GM12873 (cell line): ENCODE data around the gene MARS1.

Source experiments
- TF ChIP-seq, protein P1 (sequence below): IDR thresholded peaks from 2 replicates; pipeline ENCODE4 v1.5.1; 2012; ENCODE audit warnings: low read depth, mild to moderate bottlenecking, moderate library complexity, low read length, control low read depth; ENCODE audit not compliant: insufficient read depth; ENCODE audit errors: missing control alignments

Gene MARS1

DNA sequence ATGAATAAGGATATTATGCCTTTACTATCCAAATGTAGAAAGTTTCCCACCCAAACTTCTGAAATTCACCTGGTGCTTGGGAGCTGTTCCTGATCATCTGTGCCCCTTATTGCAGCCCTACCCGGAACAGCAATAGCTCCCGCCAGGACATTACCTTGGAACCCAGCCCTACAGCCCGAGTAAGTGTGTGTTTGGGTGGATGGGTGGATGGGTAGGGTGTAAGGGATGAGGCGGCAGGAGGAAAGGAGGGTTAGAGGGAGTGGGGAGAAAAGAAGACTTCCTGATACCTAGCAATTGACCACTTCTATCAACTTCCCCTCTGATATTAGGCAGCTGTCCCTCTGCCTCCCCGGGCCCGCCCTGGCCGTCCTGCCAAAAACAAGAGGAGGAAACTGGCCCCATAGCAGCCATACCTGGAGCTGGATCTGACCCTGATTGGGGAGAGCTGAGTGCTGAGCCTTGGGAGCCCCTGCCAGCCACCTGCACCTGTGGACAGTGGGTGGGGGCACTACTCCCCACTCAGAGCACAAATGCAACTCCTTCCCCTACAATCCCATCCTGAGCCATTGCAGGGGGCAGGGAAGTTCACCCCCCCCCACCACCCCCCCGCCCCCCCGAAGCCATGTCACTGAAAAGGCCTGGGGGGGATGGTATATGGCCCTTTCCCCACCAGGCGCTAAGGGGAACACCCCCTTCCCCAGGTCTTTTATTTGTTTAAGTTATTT lies 41.1 kb downstream of the MARS1 start:
- TF ChIP-seq, protein P1, sequence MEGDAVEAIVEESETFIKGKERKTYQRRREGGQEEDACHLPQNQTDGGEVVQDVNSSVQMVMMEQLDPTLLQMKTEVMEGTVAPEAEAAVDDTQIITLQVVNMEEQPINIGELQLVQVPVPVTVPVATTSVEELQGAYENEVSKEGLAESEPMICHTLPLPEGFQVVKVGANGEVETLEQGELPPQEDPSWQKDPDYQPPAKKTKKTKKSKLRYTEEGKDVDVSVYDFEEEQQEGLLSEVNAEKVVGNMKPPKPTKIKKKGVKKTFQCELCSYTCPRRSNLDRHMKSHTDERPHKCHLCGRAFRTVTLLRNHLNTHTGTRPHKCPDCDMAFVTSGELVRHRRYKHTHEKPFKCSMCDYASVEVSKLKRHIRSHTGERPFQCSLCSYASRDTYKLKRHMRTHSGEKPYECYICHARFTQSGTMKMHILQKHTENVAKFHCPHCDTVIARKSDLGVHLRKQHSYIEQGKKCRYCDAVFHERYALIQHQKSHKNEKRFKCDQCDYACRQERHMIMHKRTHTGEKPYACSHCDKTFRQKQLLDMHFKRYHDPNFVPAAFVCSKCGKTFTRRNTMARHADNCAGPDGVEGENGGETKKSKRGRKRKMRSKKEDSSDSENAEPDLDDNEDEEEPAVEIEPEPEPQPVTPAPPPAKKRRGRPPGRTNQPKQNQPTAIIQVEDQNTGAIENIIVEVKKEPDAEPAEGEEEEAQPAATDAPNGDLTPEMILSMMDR = no peak

DNA sequence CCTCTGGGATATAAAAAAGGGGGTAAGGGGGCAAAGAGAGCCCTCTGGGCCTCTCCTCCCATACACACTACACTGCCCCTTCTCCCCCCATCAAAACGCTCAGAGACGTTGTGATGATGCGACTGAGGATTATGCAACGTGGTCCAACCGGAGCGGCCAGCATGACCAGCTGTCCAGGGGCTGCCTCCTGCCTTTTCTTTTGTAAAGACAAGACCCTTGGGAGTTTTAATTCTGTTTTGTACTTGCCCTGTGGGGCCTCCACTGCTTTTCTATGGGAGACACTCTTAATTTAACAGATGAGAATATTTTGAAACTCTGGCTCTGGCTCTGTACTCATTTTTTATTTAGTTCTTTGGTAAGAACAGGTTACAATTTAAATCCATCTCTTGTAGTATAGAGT lies 42.0 kb downstream of the MARS1 start:
- TF ChIP-seq, protein P1 = no peak

DNA sequence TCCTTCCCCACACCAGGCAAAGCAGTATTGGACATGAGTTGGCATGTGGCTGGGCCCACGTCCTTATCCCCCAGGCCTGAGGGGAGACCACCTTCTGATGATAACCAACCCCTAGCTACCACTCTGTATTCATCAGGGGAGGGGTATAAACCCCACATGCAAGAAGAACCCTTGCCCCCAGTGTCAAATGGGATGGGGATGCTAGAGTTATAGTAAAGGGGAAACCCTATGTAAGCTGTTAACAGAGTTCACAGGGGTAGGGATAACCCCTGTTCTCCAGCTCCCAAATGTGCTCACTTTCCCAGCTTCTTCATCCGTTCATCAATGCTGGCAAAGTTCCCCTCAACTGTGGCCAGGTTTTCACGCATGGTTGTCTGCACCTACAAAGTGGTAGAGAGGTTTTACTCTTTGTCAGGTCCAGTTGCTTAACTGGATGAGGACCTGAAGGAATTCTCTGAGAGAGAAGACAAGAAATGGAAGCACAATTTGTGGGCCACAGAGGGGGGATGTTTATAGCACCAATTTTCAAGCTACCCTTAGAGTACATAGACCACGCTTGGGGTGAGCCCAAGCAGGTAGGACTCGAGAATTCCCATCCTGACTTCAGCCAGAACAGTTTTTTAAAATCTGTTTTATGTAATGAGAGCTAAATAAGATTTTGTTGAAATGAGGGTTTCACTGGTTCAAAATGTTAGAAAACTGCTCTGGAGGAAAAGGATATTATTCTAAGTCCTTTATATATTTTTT lies 42.7 kb downstream of the MARS1 start:
- TF ChIP-seq, protein P1 = no peak

DNA sequence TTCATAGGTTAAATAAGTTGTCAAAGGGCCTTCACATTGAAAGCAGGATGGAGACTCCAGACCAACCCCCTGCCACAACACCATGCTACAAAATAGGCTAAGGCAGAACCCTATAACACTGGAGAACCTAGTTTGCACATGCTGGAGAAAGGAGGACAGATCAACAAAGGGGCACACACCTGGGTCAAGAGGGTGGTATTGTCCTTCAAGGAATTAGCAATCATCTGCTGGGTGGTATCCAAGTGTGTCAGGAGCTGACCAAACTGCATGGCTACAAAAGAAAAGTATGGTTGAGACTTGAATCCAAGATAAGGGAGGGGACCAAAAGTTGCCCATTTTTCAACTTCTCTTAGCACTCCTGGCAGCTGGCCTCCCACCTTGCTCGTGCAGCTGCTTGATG lies 44.0 kb downstream of the MARS1 start:
- TF ChIP-seq, protein P1 = no peak

DNA sequence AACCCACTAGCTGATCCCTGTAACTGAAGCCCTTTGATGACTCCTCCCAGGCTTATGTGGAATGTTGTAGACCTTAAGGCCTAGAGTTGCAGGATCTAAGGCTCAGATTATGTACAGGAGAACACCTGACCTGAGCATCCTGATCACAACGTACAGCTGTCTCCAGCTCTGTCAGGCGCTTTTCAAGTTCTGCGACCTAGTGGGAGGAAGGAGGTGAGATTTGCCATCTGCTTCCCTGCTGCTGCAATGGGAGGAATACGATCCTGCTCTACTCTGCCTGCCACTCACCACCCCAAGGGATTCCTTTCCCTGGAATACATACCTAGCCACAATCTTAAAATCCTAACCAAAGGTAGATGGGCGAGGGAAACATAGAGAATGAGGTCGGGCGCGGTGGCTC lies 45.2 kb downstream of the MARS1 start:
- TF ChIP-seq, protein P1 = no peak

DNA sequence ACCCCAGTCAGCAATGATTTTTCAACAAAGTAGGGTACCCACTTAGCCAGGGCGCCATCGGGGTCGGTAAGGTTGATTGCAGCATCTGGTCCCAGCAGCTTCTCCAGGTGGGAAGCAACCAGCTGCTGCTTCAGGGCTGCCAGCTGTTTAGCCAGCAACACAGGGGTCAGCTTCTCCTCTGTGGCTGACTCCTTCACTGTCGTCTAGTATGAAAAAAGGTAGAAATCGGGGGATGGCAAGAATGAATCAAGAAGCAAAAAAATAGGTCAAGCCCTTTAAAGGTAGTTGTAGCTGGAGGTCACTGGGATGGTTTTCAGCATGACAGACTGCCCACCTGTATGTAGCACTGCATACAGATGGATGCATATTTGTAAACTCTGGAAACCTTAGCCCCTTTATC lies 46.4 kb downstream of the MARS1 start:
- TF ChIP-seq, protein P1 = no peak

DNA sequence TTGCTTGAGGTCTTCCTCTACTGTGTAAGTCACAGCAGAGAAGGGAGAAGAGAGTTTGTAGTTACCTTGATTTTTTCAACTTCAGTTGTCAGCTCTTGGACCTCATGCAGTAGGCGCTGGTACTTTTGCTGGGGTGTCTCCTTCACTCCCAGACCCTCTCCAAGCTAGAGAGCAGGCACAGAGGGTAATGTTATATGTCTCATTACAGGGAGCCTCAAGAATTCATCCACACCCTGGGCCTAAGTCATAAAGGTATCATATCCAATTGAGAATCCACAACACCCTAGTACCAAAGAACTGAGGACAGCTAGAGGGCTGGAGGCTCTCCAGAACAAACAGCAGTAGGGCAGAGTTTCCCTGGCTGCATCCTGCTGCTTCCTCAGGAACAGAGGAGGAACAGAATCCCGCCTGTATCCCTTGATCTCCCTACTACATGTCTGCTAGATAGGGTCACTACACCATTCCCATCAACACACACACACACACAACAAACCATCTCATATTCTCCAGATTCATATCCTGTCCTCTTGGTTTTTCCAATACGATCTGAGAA lies 47.2 kb downstream of the MARS1 start:
- TF ChIP-seq, protein P1 = no peak
